CD4-positive, CD25-positive, alpha-beta regulatory T cell (primary cell): ENCODE measurements around the gene GASK1A. TPM values are rescaled to one million over a fixed set of nuclear protein-coding genes. Genes with fewer than 3 reads are reported as not detected.

Experiments used
- ATAC-seq, 2 donors: fragments of 150-1000 bp; cut with Tn5 transposase; one replicate each; pipeline ENCODE4 v1.10.0; 2021; ENCODE audit warnings: low read depth in 2 of 2, moderate number of reproducible peaks in 2 of 2, moderate library complexity in 1 of 2
- DNase-seq, 3 donors: peaks; one replicate each; pipeline versions ENCODE4 v3.0.0 to v3.0.0-alpha.2; 2012 to 2022; ENCODE audit warnings: mixed read lengths in 1 of 3
- H3K27ac ChIP-seq: one replicate; pipeline ENCODE4 v1.7.0; 2013; ENCODE audit warnings: mild to moderate bottlenecking, low read length; ENCODE audit not compliant: insufficient read depth, poor library complexity, severe bottlenecking
- H3K27me3 ChIP-seq: one replicate; pipeline ENCODE4 v1.7.0; 2013; ENCODE audit warnings: low read length; ENCODE audit not compliant: control insufficient read depth, insufficient read depth
- H3K36me3 ChIP-seq: one replicate; pipeline ENCODE4 v1.7.0; 2013; ENCODE audit warnings: mild to moderate bottlenecking, low read length, moderate library complexity; ENCODE audit not compliant: control insufficient read depth, insufficient read depth
- H3K4me1 ChIP-seq: 2 replicates; pipeline ENCODE4 v1.7.0; 2013; ENCODE audit warnings: mild to moderate bottlenecking, low read length; ENCODE audit not compliant: insufficient read depth, control insufficient read depth, poor library complexity, severe bottlenecking
- H3K4me3 ChIP-seq: one replicate; pipeline ENCODE4 v1.7.0; 2013; ENCODE audit warnings: low read depth, mild to moderate bottlenecking, low read length, moderate library complexity
- H3K9me3 ChIP-seq, 2 experiments: 1 replicate in 1 of 2; 2 replicates in 1 of 2; pipeline ENCODE4 v1.7.0; 2013; ENCODE audit warnings: low read length in 2 of 2, mild to moderate bottlenecking in 1 of 2, moderate library complexity in 1 of 2; ENCODE audit not compliant: control insufficient read depth in 2 of 2
- H3K27ac Mint-ChIP-seq, 3 donors: one replicate each; pipeline ENCODE4 v1.8.0; 2020 to 2022; ENCODE audit warnings: mild to moderate bottlenecking in 3 of 3, mixed read lengths in 3 of 3, moderate library complexity in 2 of 3
- H3K27me3 Mint-ChIP-seq: one replicate; pipeline ENCODE4 v1.8.0; 2022; ENCODE audit warnings: mild to moderate bottlenecking, mixed read lengths
- H3K36me3 Mint-ChIP-seq: one replicate; pipeline ENCODE4 v1.8.0; 2020; ENCODE audit warnings: mixed read lengths
- H3K4me1 Mint-ChIP-seq, 4 donors: one replicate each; pipeline ENCODE4 v1.8.0; 2020 to 2022; ENCODE audit warnings: mixed read lengths in 4 of 4, mild to moderate bottlenecking in 1 of 4
- H3K4me3 Mint-ChIP-seq, 4 donors: one replicate each; pipeline ENCODE4 v1.8.0; 2020 to 2022; ENCODE audit warnings: mild to moderate bottlenecking in 4 of 4, mixed read lengths in 4 of 4, moderate library complexity in 3 of 4
- H3K9me3 Mint-ChIP-seq, 7 donors: one replicate each; pipeline ENCODE4 v1.8.0; 2020 to 2022; ENCODE audit warnings: mixed read lengths in 7 of 7, mild to moderate bottlenecking in 3 of 7, moderate library complexity in 2 of 7
- polyA plus RNA-seq, 4 donors: library from polyadenylated mRNA; unstranded; fragments of 300-500 nt; fragmentation: Illumina TruSeq; gene quantifications; one replicate each; pipeline ENCODE4 v1.2.3, GENCODE V29; 2021
- total RNA-seq: library from RNA; stranded (reverse); gene quantifications from one replicate; pipeline ENCODE4 v1.2.3, GENCODE V29; 2022

The GASK1A gene
- total and polyA plus RNA-seq, 5 donors from 2014 or later: not detected

DNA sequence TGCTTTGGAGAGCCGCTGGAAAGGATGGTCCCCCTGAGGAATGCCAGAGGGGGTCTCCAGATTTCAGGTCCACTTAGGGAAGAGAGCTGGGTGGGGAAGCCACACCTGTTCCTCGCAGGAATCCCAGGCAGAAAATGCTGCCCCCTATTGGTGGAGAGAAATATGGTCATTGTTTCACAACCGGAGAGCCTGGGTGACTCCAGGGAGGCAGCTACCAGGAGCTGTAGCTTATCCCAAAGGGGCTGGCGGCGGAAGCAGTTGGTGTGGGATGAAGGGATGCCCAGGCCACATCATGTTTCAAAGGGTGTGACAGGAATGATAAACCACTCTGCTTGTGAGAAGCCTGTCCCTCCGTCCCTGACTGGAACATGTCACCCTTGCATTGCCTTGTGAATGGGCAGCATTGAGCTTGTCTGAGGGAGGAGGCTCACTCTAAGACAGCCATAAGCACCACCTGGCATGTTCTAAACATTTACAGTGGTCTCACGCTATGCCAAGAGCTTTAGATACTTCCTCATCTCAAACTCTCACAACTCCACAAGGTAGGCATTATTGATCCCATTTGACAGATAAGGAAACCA lies 92.3 kb downstream of the GASK1A start:
- Mint-ChIP-seq H3K9me3 (no peaks in the 10 kb centered on the region), H3K27me3 (no peaks in the 10 kb centered on the region), H3K36me3 (no peaks in the 10 kb centered on the region), H3K4me3 (no peak overlapping the region), H3K4me1 (no peaks in the 10 kb centered on the region), H3K27ac (no peak overlapping the region)
- no peak overlapping the region for H3K27ac ChIP-seq
- no peaks in the 10 kb centered on the region for H3K36me3 ChIP-seq
- H3K27me3 ChIP-seq: no peaks in the 10 kb centered on the region
- no peak overlapping the region for H3K4me3 ChIP-seq
- H3K4me1 ChIP-seq: no peaks in the 10 kb centered on the region
- DNase-seq (peak in 2 of 3 donors; percentile 5 to 8), ATAC-seq (no peak)
- no peaks in the 10 kb centered on the region for H3K9me3 ChIP-seq

DNA sequence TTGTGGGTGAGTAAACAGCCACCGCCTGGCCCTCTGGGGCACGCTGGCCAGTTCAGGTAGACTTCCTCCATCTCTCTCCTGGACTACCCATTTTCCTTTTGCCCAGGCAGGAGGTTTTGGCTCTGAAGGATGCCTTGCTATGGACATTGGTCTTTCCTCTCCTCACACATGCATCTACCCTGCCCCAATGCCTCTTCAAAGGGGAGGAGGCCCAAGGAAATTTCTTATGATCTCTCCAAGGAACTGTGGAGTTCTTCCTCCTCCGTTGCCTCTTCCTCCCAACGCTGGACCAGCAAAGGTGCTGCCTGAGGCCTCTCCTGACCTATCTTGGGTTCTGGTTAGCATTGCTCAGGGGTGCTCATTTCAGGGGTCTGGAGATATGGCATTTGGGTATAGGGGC lies 93.2 kb downstream of the GASK1A start:
- no peak overlapping the region for H3K27ac Mint-ChIP-seq
- no peak for DNase-seq
- H3K4me1 Mint-ChIP-seq: no peaks in the 10 kb centered on the region

DNA sequence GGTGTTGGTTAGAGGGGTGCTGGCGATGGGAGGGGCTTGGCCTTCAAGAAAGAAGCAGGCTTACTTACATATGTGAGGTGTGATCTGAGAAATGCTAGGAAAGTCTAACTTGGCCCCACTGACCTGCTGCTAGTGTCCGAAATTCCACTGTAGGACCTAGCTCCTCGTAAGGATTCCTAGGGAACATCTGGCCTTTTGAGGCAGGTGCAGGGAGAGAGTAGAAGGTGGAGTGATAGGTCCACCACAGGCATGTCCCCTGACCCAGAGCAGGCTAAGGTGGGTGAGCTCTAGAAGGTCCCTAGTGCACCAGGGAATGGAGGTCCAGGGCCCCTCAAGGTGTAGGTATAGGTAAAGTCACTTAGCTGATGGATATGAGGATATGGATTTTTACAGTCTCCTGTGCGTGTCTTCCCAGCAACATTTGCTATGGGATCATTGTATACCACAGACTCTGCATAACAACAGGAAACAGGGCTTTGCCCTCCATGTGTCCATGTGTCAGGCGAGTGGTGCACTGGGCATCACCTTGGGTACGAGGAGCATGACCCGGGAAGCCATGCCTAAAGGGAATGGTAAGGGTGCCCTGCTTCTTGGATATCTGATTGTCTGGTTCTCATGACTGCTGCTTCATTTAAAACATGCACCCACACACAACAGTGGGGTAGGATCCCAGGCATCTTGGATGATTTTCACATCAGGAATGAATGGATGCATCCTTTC lies 94.2 kb downstream of the GASK1A start:
- H3K9me3 ChIP-seq: no peaks in the 10 kb centered on the region
- Mint-ChIP-seq H3K4me1 (no peaks in the 10 kb centered on the region), H3K36me3 (peaks cover 15% of the 10 kb centered on the region), H3K27ac (no peak overlapping the region), H3K27me3 (no peaks in the 10 kb centered on the region), H3K4me3 (no peak overlapping the region), H3K9me3 (peaks cover 0 to 1% (median 0%) of the 10 kb centered on the region in 7 donors)
- H3K4me1 ChIP-seq: no peaks in the 10 kb centered on the region
- H3K27me3 ChIP-seq: no peaks in the 10 kb centered on the region
- ATAC-seq (no peak), DNase-seq (no peak)
- H3K36me3 ChIP-seq: no peaks in the 10 kb centered on the region
- H3K27ac ChIP-seq: no peak overlapping the region
- H3K4me3 ChIP-seq: no peak overlapping the region

More for the DNA sequence above, 93.2 kb downstream of the GASK1A start:
- Histone ChIP-seq H3K4me3 (no peak overlapping the region), H3K36me3 (no peaks in the 10 kb centered on the region), H3K27me3 (no peaks in the 10 kb centered on the region), H3K27ac (no peak overlapping the region), H3K4me1 (no peaks in the 10 kb centered on the region), H3K9me3 (no peaks in the 10 kb centered on the region)
- Mint-ChIP-seq H3K27me3 (no peaks in the 10 kb centered on the region), H3K9me3 (peaks cover 0 to under 1% (median 0%) of the 10 kb centered on the region in 7 donors), H3K4me3 (no peak overlapping the region), H3K36me3 (peaks cover 6% of the 10 kb centered on the region)
- no peak for ATAC-seq

DNA sequence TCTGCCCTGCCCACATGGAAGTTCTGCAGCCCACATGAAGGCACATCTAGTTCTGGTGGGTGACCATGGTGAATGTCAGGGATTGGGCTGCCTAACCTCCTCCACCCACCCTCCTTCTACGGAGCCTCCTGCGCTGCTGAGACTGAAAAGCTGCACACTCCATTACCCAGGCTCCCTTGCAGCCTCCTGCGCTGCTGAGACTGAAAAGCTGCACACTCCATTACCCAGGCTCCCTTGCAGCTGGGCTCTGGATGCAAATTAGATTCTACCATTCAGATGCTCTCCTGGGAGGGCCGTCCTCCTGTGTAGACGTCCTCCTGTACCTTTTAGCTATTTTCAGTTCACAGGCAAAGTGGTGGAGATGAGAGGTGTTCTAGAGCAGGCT lies 94.7 kb downstream of the GASK1A start:
- Histone ChIP-seq H3K4me3 (no peak overlapping the region), H3K36me3 (no peaks in the 10 kb centered on the region), H3K27ac (no peak overlapping the region), H3K27me3 (no peaks in the 10 kb centered on the region), H3K4me1 (no peaks in the 10 kb centered on the region), H3K9me3 (no peaks in the 10 kb centered on the region)
- H3K36me3 Mint-ChIP-seq: peaks cover 20% of the 10 kb centered on the region
- H3K27ac Mint-ChIP-seq: no peak overlapping the region
- H3K4me3 Mint-ChIP-seq: no peak overlapping the region
- DNase-seq (no peak), ATAC-seq (no peak)
- peaks cover 0 to 1% (median 0%) of the 10 kb centered on the region in 7 donors for H3K9me3 Mint-ChIP-seq
- no peaks in the 10 kb centered on the region for H3K27me3 Mint-ChIP-seq
- no peaks in the 10 kb centered on the region for H3K4me1 Mint-ChIP-seq

DNA sequence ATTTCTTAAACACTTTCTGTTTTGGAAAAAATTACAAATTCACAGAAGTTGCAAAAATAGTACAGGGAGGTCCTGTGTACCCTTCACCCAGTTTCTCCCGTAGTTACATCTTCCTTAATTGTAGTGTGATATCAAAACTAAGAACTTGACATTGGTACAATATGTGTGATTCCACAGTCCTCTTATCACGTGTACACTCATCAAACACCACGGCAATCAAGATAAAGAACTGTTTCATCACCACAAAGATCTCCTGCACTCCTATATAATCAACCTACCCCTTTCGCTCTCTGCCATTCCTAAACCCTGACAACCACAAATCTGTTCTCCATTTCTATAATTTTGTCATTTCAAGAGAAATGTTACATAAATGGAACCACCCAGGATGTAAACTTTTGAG lies 95.4 kb downstream of the GASK1A start:
- H3K27ac ChIP-seq: no peak overlapping the region
- DNase-seq (no peak), ATAC-seq (no peak)
- H3K36me3 ChIP-seq: no peaks in the 10 kb centered on the region
- H3K36me3 Mint-ChIP-seq: peaks cover 22% of the 10 kb centered on the region
- H3K4me1 ChIP-seq: no peaks in the 10 kb centered on the region
- H3K4me3 ChIP-seq: no peak overlapping the region
- H3K9me3 ChIP-seq: no peaks in the 10 kb centered on the region
- H3K4me1 Mint-ChIP-seq: no peaks in the 10 kb centered on the region
- H3K9me3 Mint-ChIP-seq: peaks cover 0 to 3% (median 0%) of the 10 kb centered on the region in 7 donors
- H3K27me3 ChIP-seq: no peaks in the 10 kb centered on the region
- no peak overlapping the region for H3K4me3 Mint-ChIP-seq
- no peak overlapping the region for H3K27ac Mint-ChIP-seq
- H3K27me3 Mint-ChIP-seq: no peaks in the 10 kb centered on the region

DNA sequence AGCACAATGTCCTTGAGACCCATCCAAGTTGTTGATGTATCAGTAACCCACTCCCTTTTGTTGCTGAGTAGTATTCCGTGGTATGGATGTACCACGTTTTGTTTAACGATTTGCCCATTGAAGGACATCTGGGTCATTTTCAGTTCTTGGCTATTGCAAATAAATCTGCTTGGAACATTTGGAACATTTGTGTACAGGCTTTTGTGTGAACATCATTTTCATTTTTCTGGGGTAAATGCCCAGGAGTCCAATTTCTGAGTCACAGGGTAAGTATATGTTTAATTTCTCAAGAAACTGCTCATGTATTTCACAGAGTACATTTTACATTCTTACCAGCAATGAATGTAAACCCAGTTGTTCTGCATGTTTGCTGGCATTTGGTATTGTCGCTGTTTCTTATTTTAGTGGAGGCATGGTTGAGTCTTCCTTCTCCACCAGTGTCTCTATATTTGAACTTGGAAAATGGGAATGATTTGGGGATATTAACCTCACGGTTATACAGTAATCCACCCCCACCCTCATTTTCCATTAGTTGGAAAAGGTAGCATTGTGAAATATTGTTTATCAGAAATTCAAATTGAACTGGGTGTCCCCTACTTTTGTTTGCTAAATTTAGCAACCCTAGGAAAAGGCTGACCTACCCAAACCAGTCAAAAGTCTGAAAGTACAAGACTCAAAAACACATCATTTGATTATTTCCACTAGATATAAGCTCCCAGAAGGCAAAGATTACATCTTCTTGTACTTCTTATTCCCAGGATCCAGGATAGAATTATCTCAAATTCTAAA lies 96.0 kb downstream of the GASK1A start:
- no peaks in the 10 kb centered on the region for H3K27me3 ChIP-seq
- DNase-seq (no peak), ATAC-seq (no peak)
- no peak overlapping the region for H3K27ac Mint-ChIP-seq
- no peak overlapping the region for H3K4me3 ChIP-seq
- no peaks in the 10 kb centered on the region for H3K4me1 Mint-ChIP-seq
- H3K9me3 ChIP-seq: no peaks in the 10 kb centered on the region
- H3K36me3 ChIP-seq: peaks cover 3% of the 10 kb centered on the region
- H3K4me3 Mint-ChIP-seq: no peak overlapping the region
- H3K4me1 ChIP-seq: no peaks in the 10 kb centered on the region
- peaks cover 0 to 3% (median 0%) of the 10 kb centered on the region in 7 donors for H3K9me3 Mint-ChIP-seq
- H3K36me3 Mint-ChIP-seq: peaks cover 27% of the 10 kb centered on the region
- H3K27me3 Mint-ChIP-seq: no peaks in the 10 kb centered on the region
- no peak overlapping the region for H3K27ac ChIP-seq

DNA sequence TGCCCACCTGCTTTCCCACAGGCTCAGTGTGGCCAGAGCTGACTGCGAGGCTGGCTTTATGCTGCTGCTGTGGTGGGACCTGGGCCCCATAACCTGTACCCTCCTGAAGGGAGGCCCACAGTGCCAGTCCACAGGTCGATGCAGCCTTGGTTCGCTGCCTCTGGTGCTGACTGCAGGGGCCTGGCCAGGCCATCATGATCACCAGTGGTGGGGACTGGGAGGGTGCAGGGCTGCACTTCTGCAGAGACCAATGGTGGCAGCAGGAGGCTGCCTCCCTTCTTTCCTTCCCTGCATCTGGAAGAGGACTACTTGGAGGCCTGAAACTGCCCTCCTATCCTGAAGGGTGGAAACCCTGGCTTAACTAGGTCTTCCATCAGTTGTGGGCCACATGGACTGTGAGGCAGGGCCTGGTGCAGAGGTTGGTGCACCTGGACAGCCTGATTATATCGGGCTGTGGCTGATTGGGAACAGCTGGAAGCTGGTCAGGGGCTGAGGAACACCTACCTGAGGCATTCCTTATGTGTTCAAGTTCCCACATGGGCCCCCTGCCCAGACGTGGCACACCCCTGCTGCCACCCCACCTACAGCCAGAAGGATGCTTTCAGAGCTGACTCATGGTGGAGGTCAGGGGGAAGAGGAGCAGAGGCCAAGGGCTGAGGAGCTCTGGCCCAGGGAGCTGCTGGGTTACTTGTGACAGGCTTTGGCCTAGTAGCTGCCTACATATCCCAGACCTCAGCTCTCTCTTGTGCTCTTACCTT lies 97.0 kb downstream of the GASK1A start:
- Mint-ChIP-seq H3K36me3 (peaks cover 36% of the 10 kb centered on the region), H3K27me3 (no peaks in the 10 kb centered on the region), H3K9me3 (peaks cover 0 to 3% (median 0%) of the 10 kb centered on the region in 7 donors), H3K4me1 (no peaks in the 10 kb centered on the region), H3K4me3 (no peak overlapping the region), H3K27ac (no peak overlapping the region)
- no peaks in the 10 kb centered on the region for H3K9me3 ChIP-seq
- no peak overlapping the region for H3K27ac ChIP-seq
- no peaks in the 10 kb centered on the region for H3K27me3 ChIP-seq
- peaks cover 3% of the 10 kb centered on the region for H3K36me3 ChIP-seq
- H3K4me1 ChIP-seq: no peaks in the 10 kb centered on the region
- DNase-seq (no peak), ATAC-seq (no peak)
- no peak overlapping the region for H3K4me3 ChIP-seq
